Smooth muscle cell (in vitro differentiated cells): Measurements from ENCODE around the gene MTCL1. TPM values are rescaled to one million over a fixed set of nuclear protein-coding genes. Genes with fewer than 3 reads are reported as not detected.
"Not testable (repeated sequence)": the region's sequence is repeated elsewhere in the genome, so short reads cannot be mapped to it uniquely, and the experiment has no call there.

Experiments used
- DNase-seq: peaks from one replicate; lab custom pipeline; 2025; ENCODE audit not compliant: unreplicated experiment; lab: John Stamatoyannopoulos, UW
- H2AFZ ChIP-seq: fragments of 200-600 bp; sonication (generic); 2 replicates; pipeline ENCODE4 v1.6.0; 2016; ENCODE audit warnings: antibody characterized with exemption, low read depth, mild to moderate bottlenecking
- H3F3A ChIP-seq: fragments of 200-600 bp; sonication (generic); 2 replicates; pipeline ENCODE4 v1.6.0; 2017; ENCODE audit warnings: antibody characterized with exemption, low read depth
- H3K27ac ChIP-seq: fragments of 200-600 bp; sonication (generic); 2 replicates; pipeline ENCODE4 v1.5.1; 2016; ENCODE audit warnings: low read depth, mild to moderate bottlenecking
- H3K27me3 ChIP-seq: fragments of 200-600 bp; sonication (generic); 2 replicates; pipeline ENCODE4 v1.6.1; 2016; ENCODE audit warnings: low read depth, mild to moderate bottlenecking
- H3K36me3 ChIP-seq: fragments of 200-600 bp; sonication (generic); 2 replicates; pipeline ENCODE4 v1.5.1; 2016; ENCODE audit warnings: low read depth
- H3K4me1 ChIP-seq: fragments of 200-600 bp; sonication (generic); 2 replicates; pipeline ENCODE4 v1.5.1; 2016; ENCODE audit warnings: low read depth
- H3K4me2 ChIP-seq: fragments of 200-600 bp; sonication (generic); 2 replicates; pipeline ENCODE4 v1.6.0; 2016; ENCODE audit warnings: mild to moderate bottlenecking
- H3K4me3 ChIP-seq: fragments of 200-600 bp; sonication (generic); 2 replicates; pipeline ENCODE4 v1.5.1; 2016; ENCODE audit warnings: mild to moderate bottlenecking
- H3K79me2 ChIP-seq: fragments of 200-600 bp; sonication (generic); 2 replicates; pipeline ENCODE4 v1.6.0; 2016; ENCODE audit warnings: low read depth, mild to moderate bottlenecking
- H3K9ac ChIP-seq: fragments of 200-600 bp; sonication (generic); 2 replicates; pipeline ENCODE4 v1.6.0; 2016; ENCODE audit warnings: low read depth
- H3K9me3 ChIP-seq: fragments of 200-600 bp; sonication (generic); replicated peaks from 2 replicates; pipeline ENCODE4 v1.5.1; 2016; ENCODE audit warnings: low read depth
- H4K20me1 ChIP-seq: fragments of 200-600 bp; sonication (generic); 2 replicates; pipeline ENCODE4 v1.6.0; 2016; ENCODE audit warnings: low read depth
- WGBS: methylation state at CpG from one replicate; pipeline ENCODE4 v1.1.7; 2016; ENCODE audit warnings: low lambda C conversion rate; 5-methylcytosine and 5-hydroxymethylcytosine counted together
- polyA plus RNA-seq: library from polyadenylated mRNA; unstranded; fragments of >200 nt; fragmentation: Nextera tagmentation; extraction: Ambion mirVana; gene quantifications from 2 replicates; pipeline ENCODE4 v1.2.1, GENCODE V29; 2016
- total RNA-seq: library from RNA; depleted of rRNA; stranded (reverse); fragments of >200 nt; gene quantifications from 2 replicates; pipeline ENCODE4 v1.2.3, GENCODE V29; 2014
- TF ChIP-seq, protein P1 (sequence below): fragments of 200-600 bp; sonication (generic); IDR thresholded peaks from 2 replicates; pipeline ENCODE4 v1.5.1; 2017; ENCODE audit warnings: borderline replicate concordance, mild to moderate bottlenecking, antibody characterized with exemption; ENCODE audit not compliant: insufficient read depth, poor library complexity, severe bottlenecking

Gene MTCL1
- total and polyA plus RNA-seq, 2 experiments from 2014 or later: 5.5 to 15.2 TPM

DNA sequence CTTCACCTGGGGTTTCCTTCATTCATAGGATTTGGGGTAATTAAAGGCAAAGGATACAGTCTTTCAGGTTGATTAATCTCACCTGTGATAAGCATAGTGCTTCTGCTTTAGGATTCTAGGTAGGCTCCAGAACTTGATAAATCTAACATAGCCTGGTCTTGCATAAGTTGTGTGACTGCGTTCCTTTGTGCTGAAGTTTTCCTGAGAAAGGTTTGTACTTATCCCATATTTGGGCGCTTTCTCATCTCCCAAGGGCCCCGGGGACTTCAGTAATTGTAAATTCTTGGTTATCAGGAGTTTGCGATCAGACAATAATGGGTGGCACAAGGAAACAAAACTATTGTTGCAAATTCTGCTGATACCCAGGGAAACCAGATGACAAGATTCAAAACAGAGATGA is 53.1 kb downstream of the MTCL1 start:
- DNase-seq: no peak
- H3K79me2 ChIP-seq: peaks cover 11% of the 10 kb centered on the region
- H3K36me3 ChIP-seq: peaks cover 7% of the 10 kb centered on the region
- no peak overlapping the region for H2AFZ ChIP-seq
- H3K9me3 ChIP-seq: no peaks in the 10 kb centered on the region
- no peak overlapping the region for H3K4me3 ChIP-seq
- WGBS: 82% methylated on average over 4 of the region's 4 CpGs
- H3K4me2 ChIP-seq: no peak overlapping the region
- TF ChIP-seq, protein P1, sequence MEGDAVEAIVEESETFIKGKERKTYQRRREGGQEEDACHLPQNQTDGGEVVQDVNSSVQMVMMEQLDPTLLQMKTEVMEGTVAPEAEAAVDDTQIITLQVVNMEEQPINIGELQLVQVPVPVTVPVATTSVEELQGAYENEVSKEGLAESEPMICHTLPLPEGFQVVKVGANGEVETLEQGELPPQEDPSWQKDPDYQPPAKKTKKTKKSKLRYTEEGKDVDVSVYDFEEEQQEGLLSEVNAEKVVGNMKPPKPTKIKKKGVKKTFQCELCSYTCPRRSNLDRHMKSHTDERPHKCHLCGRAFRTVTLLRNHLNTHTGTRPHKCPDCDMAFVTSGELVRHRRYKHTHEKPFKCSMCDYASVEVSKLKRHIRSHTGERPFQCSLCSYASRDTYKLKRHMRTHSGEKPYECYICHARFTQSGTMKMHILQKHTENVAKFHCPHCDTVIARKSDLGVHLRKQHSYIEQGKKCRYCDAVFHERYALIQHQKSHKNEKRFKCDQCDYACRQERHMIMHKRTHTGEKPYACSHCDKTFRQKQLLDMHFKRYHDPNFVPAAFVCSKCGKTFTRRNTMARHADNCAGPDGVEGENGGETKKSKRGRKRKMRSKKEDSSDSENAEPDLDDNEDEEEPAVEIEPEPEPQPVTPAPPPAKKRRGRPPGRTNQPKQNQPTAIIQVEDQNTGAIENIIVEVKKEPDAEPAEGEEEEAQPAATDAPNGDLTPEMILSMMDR: no peak
- no peaks in the 10 kb centered on the region for H3K4me1 ChIP-seq
- H3F3A ChIP-seq: peaks cover 5% of the 10 kb centered on the region
- H4K20me1 ChIP-seq: no peaks in the 10 kb centered on the region
- H3K9ac ChIP-seq: no peak overlapping the region
- H3K27me3 ChIP-seq: no peaks in the 10 kb centered on the region
- peak overlapping the region; percentile 46 for H3K27ac ChIP-seq

DNA sequence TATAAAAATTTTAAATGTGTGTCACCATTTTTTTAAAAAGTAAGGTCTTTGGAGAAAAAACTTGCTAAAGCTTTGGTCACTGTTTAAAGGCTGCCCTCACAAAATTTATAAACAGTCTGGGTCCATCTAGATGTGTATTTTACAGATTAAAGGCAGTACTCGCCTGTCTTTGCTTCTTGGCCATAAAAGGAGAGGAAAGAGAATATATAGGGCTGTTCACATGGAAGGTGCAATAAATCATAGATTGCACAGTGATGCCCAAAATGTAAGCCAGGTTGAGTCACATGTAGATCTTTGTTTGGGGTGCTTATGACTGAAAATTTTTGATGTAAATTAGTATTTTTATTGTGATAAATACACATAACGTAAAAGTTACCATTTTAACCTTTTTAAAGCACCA is 55.6 kb downstream of the MTCL1 start:
- H2AFZ ChIP-seq: no peak overlapping the region
- DNase-seq: no peak
- 100% methylated on average over 2 of the region's 2 CpGs for WGBS
- peaks cover 7% of the 10 kb centered on the region for H3K36me3 ChIP-seq
- peaks cover 10% of the 10 kb centered on the region for H3F3A ChIP-seq
- H3K9ac ChIP-seq: no peak overlapping the region
- no peak overlapping the region for H3K4me3 ChIP-seq
- H3K79me2 ChIP-seq: no peaks in the 10 kb centered on the region
- no peaks in the 10 kb centered on the region for H3K9me3 ChIP-seq
- H4K20me1 ChIP-seq: no peaks in the 10 kb centered on the region
- H3K4me2 ChIP-seq: no peak overlapping the region
- no peak overlapping the region for H3K27ac ChIP-seq
- TF ChIP-seq, protein P1: no peak
- H3K4me1 ChIP-seq: peaks cover 9% of the 10 kb centered on the region
- H3K27me3 ChIP-seq: no peaks in the 10 kb centered on the region

DNA sequence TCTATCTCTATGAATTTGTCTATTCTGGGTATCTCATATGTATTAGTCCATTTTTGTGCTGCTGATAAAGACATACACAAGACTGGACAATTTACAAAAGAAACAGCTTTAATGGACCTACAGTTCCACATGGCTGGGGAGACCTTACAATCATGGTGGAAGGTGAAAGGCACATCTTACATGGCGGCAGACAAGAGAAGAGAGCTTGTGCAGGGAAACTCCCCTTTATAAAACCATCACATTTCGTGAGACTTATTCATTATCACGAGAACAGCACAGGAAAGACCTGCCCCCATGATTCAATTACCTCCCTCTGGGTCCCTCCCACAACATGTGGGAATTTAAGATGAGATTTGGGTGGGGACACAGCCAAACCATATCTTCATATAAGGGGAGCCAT is 56.2 kb downstream of the MTCL1 start:
- H3K9ac ChIP-seq, H3F3A ChIP-seq, H3K4me3 ChIP-seq, H3K79me2 ChIP-seq, H4K20me1 ChIP-seq, H3K36me3 ChIP-seq, H3K9me3 ChIP-seq, H2AFZ ChIP-seq, H3K4me2 ChIP-seq, H3K27me3 ChIP-seq, H3K27ac ChIP-seq, DNase-seq: not testable (repeated sequence)
- 100% methylated on average over 3 of the region's 3 CpGs for WGBS
- peaks cover 15% of the 10 kb centered on the region for H3K4me1 ChIP-seq

DNA sequence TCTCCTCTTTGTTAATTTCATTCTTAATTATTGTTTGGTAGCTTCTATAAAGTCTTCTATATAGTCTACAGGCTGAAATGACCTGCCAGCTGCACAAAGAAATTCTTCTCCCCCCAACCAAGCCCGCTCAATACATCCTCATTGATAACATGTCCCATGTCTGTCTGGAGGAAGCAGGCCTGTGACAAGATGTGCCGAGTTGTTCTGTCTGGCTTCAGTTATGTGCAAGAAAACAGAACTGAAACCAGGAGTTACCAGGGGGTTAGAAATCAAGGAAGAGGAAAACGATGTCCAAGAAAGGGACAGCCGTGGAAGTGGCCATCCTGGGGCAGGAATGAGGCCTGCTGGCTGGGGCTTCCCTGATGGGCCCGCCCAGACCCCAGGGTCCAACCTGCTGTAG is 57.6 kb downstream of the MTCL1 start:
- H3K4me1 ChIP-seq: peaks cover 26% of the 10 kb centered on the region
- no peak overlapping the region for H2AFZ ChIP-seq
- H3F3A ChIP-seq: peaks cover 16% of the 10 kb centered on the region
- H4K20me1 ChIP-seq: no peaks in the 10 kb centered on the region
- peaks cover 7% of the 10 kb centered on the region for H3K36me3 ChIP-seq
- H3K4me2 ChIP-seq: no peak overlapping the region
- TF ChIP-seq, protein P1: no peak
- no peaks in the 10 kb centered on the region for H3K79me2 ChIP-seq
- H3K9ac ChIP-seq: no peak overlapping the region
- H3K27me3 ChIP-seq: no peaks in the 10 kb centered on the region
- 79% methylated on average over 5 of the region's 5 CpGs for WGBS
- H3K9me3 ChIP-seq: no peaks in the 10 kb centered on the region
- H3K27ac ChIP-seq: no peak overlapping the region
- H3K4me3 ChIP-seq: no peak overlapping the region
- no peak for DNase-seq
